Activated B cell treated with CpG ODN at 0.5 μM for 24 hours (primary cell): Measurements from ENCODE around the gene KRTAP9-7. TPM values are rescaled to one million over a fixed set of nuclear protein-coding genes. Genes with fewer than 3 reads are reported as not detected.

ENCODE experiments used
- ATAC-seq: fragments of 200-7000 bp; cut with Tn5 transposase; one replicate; pipeline ENCODE4 v1.10.0; 2021; ENCODE audit warnings: low read depth, mild to moderate bottlenecking, moderate library complexity
- CTCF ChIA-PET: fragments of 350-600 bp; sonication (Branson Sonifier 250); formaldehyde crosslinking; loops from one replicate; lab custom pipeline; 2021; ENCODE audit warnings: antibody characterized with exemption; lab: Charles Lee
- POLR2A ChIA-PET: fragments of 350-600 bp; sonication (Branson Sonifier 250); formaldehyde crosslinking; loops from one replicate; lab custom pipeline; 2021; ENCODE audit warnings: antibody characterized with exemption; lab: Charles Lee
- DNase-seq: peaks from one replicate; pipeline ENCODE4 v3.0.0; 2022
- H3K27ac Mint-ChIP-seq: one replicate; pipeline ENCODE4 v1.8.0; 2020; ENCODE audit warnings: mixed read lengths
- H3K27me3 Mint-ChIP-seq: one replicate; pipeline ENCODE4 v1.8.0; 2021; ENCODE audit warnings: mixed read lengths
- H3K36me3 Mint-ChIP-seq: one replicate; pipeline ENCODE4 v1.8.0; 2021; ENCODE audit warnings: low read depth, mixed read lengths
- H3K4me1 Mint-ChIP-seq: one replicate; pipeline ENCODE4 v1.8.0; 2021; ENCODE audit warnings: mixed read lengths
- H3K4me3 Mint-ChIP-seq: one replicate; pipeline ENCODE4 v1.8.0; 2020; ENCODE audit warnings: mild to moderate bottlenecking, mixed read lengths
- H3K9me3 Mint-ChIP-seq: one replicate; pipeline ENCODE4 v1.8.0; 2020; ENCODE audit warnings: mixed read lengths
- CTCF ChIP-seq: fragments of 200-600 bp; IDR thresholded peaks from one replicate; pipeline ENCODE4 v1.8.0; 2022; ENCODE audit warnings: antibody characterized with exemption, mild to moderate bottlenecking
- intact Hi-C: fragments of 100-400 bp; cut with micrococcal nuclease; formaldehyde crosslinking; loops from one replicate; pipeline ENCODE4 v1.15.1; 2024
- total RNA-seq: library from RNA; stranded (reverse); gene quantifications from 2 replicates; pipeline ENCODE4 v1.2.3, GENCODE V29; 2022

Gene KRTAP9-7
- total RNA-seq, 1 donor from 2014 or later = not detected

GRCh38 chr17:41294016-41294415 lies 18.5 kb downstream of the KRTAP9-7 start:
- ChIA-PET POLR2A (no interaction called here), CTCF (no interaction called here)
- Mint-ChIP-seq H3K9me3 (no peaks in the 10 kb centered on the region), H3K4me1 (no peaks in the 10 kb centered on the region), H3K36me3 (no peaks in the 10 kb centered on the region), H3K4me3 (no peak overlapping the region), H3K27ac (no peak overlapping the region), H3K27me3 (peaks cover 17% of the 10 kb centered on the region)
- ATAC-seq (no peak), DNase-seq (no peak)
- intact Hi-C loops = no loop called here
- no peak for TF ChIP-seq CTCF

GRCh38 chr17:41296846-41297245 lies 21.3 kb downstream of the KRTAP9-7 start:
- POLR2A ChIA-PET = no interaction called here
- Mint-ChIP-seq H3K4me3 (no peak overlapping the region), H3K27ac (no peak overlapping the region), H3K4me1 (peaks cover under 1% of the 10 kb centered on the region), H3K27me3 (peaks cover 20% of the 10 kb centered on the region), H3K36me3 (no peaks in the 10 kb centered on the region), H3K9me3 (peaks cover 5% of the 10 kb centered on the region)
- no peak for ATAC-seq
- no peak for TF ChIP-seq CTCF
- intact Hi-C loops = no loop called here
- CTCF ChIA-PET = no interaction called here
- no peak for DNase-seq

- Mint-ChIP-seq H3K27ac (no peak overlapping the region), H3K27me3 (peaks cover 20% of the 10 kb centered on the region), H3K9me3 (peaks cover 5% of the 10 kb centered on the region), H3K4me1 (peaks cover 7% of the 10 kb centered on the region), H3K36me3 (no peaks in the 10 kb centered on the region), H3K4me3 (no peak overlapping the region)
- intact Hi-C loops = no loop called here
- TF ChIP-seq CTCF = no peak
- no peak for DNase-seq
- no peak for ATAC-seq
- ChIA-PET POLR2A (no interaction called here), CTCF (no interaction called here)
Measured at GRCh38 chr17:41298458-41299135, 23.1 kb downstream of the KRTAP9-7 start.

- ChIA-PET POLR2A (interaction anchor here (0.6 kb wide), 1 partner anchor 321 kb away, joined by 3 read pairs; no protein-coding TSS in a partner anchor), CTCF (no interaction called here)
- peaks cover 13% of the 10 kb centered on the region for H3K4me1 Mint-ChIP-seq
- H3K9me3 Mint-ChIP-seq = peaks cover 5% of the 10 kb centered on the region
- intact Hi-C loops = no loop called here
- TF ChIP-seq CTCF = no peak
- no peak overlapping the region for H3K4me3 Mint-ChIP-seq
- H3K27ac Mint-ChIP-seq = no peak overlapping the region
- H3K27me3 Mint-ChIP-seq = peaks cover 13% of the 10 kb centered on the region
- no peaks in the 10 kb centered on the region for H3K36me3 Mint-ChIP-seq
- DNase-seq (no peak), ATAC-seq (no peak)
Measured at GRCh38 chr17:41301204-41301790, 25.8 kb downstream of the KRTAP9-7 start.

GRCh38 chr17:41301916-41302901 lies 26.7 kb downstream of the KRTAP9-7 start, which contains the start of gene KRTAP29-1:
Gene KRTAP29-1 (minus strand): TSS chr17:41302851. CDS start chr17:41302851, 0 bp downstream.
- no peak within 1 kb of the TSS for H3K4me3 Mint-ChIP-seq
- H3K4me1 Mint-ChIP-seq = peaks cover 16% of the 10 kb centered on the region
- no peaks in the 10 kb centered on the region for H3K36me3 Mint-ChIP-seq
- DNase-seq (no peak), ATAC-seq (no peak)
- ChIA-PET CTCF (no interaction called here), POLR2A (no interaction called here)
- no peak within 1 kb of the TSS for H3K27ac Mint-ChIP-seq
- intact Hi-C loops = no loop called here
- peaks cover 13% of the 10 kb centered on the region for H3K27me3 Mint-ChIP-seq
- peaks cover 5% of the 10 kb centered on the region for H3K9me3 Mint-ChIP-seq
- no peak for TF ChIP-seq CTCF
